Measurements from ENCODE around the gene TRUB2.

TRUB2 gene

DNA sequence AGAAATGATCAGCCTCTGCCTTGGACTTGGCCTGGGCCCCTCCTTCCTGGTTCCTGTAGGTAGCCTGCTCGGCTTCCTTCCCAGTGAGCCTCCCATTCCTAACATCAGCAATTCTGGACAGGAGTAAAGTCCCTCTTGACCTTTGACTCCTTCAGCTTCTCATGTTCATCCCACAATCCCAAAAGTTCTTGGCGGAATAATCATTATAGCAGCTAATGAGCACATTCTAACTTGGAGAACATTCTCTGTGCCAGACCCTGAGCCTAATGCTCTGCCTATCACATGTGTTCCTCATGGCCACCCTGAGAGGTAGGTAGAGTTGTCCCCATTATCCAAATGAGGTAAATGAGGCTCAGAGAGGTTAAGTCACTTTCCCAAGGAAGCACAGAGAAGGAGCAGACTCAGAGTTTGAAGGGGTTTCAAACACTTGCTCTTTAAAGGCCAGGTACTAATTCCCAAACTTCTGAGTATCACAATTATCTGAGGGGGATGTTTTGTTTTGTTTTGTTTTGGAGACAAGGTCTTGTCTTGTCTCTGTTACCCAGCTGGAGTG, 24.9 kb downstream of the TRUB2 start:
- no peak for DNase-seq

GRCh38 chr9:128296340-128297220, 25.7 kb downstream of the TRUB2 start:
- peak; percentile 75 for DNase-seq

DNA sequence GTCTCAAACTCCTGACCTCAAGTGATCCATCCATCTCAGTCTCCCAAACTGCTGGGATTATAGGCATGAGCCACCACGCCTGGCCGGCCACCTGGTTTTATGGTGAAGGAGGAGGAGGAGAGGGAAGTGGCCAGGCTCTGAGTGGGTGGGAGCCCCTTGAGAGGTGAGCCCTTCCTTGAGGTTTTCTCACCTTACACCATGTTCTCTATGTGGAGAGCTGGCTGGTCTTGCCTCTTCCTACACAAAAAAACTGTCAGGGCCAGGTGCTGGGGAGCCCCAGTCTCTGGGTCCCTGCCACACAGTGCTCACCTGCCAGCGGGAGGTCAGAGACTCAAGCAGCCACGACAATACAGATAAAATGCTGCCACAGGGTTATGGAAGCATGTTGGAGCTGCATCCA, 28.1 kb downstream of the TRUB2 start:
- DNase-seq = no peak

GRCh38 chr9:128293091-128293490, 29.2 kb downstream of the TRUB2 start:
- no peak for DNase-seq

GRCh38 chr9:128292009-128292408, 30.2 kb downstream of the TRUB2 start:
- DNase-seq = no peak

DNA sequence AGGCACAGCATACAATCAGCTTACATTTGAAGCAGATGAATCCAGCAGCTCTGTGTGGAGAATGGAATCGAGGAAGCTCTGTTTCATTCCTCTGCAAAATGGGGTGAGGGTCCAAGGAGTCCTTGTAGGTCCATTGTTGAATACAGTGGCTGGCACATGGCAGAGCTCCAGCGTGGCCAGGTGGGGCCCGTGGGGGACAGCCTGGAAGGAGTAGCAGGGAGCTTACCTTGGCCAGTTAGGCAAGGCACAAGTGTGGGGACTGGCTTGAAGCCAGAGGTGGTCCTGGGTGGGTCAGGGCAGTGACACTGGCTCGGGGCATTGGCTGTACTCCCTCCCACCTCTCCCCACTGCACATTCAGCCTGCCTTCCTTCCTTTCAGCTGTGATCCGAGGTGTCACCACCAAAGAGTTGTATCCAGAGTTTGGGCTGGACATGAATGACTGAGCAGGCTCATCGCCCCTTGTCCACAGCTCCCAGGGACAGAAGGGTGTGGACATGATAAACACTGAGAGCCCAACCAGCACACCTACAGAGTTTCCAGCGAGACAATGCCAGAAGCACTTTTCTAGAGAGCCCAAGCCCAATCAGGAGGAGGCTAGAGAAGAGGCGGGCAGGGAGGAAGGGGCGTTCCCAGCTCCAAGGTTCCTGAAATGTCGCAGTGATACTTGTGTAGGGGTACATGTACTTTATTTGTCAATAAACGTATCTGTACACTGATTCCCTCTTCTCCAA, 33.8 kb downstream of the TRUB2 start:
- DNase-seq = no peak

- no peak for DNase-seq
These were observed 35.8 kb downstream of the TRUB2 start for GRCh38 chr9:128286440-128286839.

DNA sequence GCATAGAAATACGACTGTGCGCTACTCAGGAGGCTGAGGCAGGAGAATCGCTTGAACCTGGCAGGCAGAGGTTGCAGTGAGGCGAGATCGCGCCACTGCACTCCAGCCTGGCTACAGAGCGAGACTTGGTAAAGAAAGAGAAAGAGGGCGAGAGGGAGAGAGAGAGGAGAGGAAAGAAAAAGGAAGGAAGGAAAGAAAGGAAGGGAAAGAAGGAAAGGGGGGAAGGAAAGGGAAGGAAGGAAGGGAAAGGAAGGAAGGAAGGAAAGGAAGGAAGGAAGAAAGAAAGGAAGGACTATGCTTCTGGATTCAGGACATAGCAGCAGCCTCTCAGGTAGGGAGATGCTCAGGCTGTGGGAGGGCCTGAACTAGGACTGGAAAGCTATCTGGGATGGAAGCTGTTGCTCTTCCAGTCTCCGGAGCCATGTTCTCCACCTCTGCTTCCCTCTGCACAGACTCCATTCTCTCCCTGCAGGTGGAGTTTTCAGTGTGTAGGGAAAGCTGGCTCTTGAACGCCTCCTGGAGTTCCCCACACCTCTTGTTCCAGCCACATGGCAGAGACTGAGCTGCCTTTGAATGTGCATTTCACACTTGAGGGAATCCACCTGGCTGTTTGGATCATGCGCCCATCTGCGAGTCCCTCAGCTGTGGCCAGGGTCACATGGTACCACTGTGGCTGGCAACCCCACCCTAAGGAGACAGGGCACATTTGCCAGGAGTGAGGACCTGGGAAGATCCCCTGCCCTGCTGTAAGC, 37.0 kb downstream of the TRUB2 start:
- DNase-seq = no peak

DNA sequence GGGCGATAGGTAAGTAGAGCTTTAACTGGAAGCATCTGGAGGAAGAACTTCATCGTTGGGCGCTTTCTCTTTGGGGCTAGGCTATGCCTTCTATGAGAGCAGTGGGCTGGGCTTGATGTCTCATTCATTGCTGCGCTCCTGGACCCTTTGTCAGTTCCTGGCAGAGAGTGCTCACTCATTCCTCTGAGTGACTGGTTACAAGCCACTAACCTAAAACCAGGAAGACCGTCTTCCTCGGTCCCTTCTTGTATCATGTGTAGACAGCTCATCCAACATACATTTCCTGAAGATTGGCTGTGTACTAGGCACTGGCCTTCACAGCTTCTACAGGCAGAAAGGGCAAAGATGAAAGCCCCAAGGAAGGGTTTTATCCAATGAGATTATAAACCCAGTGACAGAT, 39.7 kb downstream of the TRUB2 start:
- no peak for DNase-seq

- peak; percentile 78 for DNase-seq
These were observed 42.1 kb downstream of the TRUB2 start for GRCh38 chr9:128280084-128280622.

DNA sequence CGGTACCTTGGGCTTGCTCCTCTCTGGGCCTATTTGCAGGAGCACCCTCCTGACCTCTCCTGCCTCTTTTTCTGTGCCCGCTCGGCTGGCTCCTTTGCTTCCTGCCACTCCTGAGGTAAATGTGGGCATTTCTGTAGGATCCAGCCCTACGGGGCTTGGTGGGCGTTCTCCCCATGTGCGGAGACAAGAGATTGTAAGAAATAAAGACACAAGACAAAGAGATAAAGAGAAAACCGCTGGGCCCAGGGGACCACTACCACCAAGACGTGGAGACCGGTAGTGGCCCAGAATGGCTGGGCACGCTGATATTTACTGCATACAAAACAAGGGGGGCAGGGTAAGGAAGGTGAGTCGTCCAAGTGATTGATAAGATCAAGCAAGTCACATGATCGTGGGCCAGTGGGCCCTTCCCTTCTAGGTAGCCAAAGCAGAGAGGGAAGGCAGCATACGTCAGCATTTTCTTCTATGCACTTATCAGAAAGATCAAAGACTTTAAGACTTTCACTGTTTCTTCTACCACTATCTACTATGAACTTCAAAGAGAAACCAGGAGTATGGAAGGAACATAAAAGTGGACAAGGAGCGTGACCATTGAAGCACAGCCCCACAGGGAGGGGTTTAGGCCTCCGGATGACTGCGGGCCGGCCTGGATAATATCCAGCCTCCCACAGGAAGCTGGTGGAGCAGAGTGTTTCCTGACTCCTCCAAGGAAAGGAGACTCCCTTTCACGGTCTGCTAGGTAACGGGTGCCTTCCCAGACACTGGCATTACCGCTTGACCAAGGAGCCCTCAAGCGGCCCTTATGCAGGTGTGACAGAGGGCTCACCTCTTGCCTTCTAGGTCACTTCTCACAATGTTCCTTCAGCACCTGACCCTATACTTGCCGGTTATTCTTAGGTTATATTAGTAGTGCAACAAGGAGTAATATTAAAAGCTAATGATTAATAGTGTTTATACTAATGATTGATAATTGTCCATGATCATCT, 42.9 kb downstream of the TRUB2 start:
- peak; percentile 22 for DNase-seq

GRCh38 chr9:128276574-128277270, 45.5 kb downstream of the TRUB2 start:
- peak; percentile 15 for DNase-seq

DNA sequence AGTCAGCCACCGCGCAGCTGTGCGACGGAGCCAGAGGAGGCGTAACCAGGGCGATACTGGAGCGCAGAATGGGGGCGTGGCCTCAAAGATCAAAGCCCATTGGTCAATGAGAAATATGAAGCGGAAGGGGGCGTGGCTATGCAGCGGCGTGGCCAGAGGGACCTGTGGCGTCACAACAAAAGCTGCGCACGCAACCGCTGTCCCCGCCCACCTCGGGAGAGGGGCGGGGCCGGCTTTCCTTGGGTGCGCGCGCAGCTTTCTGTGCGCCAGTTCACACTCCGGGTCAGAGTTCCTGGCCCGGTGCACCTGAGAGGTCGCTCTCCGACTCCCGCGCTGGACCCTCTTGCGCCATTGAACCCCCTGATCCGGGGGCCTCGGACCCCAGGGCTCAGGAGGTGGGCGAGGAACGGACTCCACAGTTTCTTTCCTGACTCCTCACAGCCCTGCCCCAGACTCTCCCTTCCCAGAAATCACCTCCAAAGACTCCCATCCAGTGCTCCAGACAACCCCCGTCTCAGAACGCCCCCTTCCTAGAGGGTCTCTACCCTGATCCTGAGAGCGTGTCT, 46.2 kb downstream of the TRUB2 start, which contains the start of gene SWI5:
TSS of gene SWI5 (plus strand) at position 269 of the 566 bp plus-strand sequence.
- DNase-seq = peak; percentile 100

GRCh38 chr9:128275198-128276007, 46.8 kb downstream of the TRUB2 start, which contains the start of gene GOLGA2:
Gene GOLGA2, minus strand, starts transcription at chr9:128276007. Its CDS starts 31 bp downstream, at chr9:128275976.
- peak; percentile 33 for DNase-seq

DNA sequence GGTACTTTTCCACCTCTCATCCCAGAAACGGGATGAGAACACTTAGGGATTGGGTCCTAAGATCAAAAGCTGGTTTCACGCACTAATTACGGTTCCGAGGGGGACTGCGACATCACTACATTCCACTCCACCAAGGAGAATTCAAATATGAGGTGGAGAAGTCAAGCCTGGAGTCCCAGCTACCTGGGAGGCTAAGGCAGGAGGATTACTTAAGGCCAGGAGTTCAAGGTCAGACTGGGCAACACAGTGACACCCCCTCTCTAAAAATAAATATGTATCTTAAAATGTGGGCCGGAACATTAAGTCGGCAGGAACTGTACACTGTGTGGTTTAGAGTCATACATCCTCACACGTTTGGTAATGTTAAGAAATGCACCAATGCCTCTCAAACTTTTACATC, 48.0 kb downstream of the TRUB2 start:
- DNase-seq = no peak

DNA sequence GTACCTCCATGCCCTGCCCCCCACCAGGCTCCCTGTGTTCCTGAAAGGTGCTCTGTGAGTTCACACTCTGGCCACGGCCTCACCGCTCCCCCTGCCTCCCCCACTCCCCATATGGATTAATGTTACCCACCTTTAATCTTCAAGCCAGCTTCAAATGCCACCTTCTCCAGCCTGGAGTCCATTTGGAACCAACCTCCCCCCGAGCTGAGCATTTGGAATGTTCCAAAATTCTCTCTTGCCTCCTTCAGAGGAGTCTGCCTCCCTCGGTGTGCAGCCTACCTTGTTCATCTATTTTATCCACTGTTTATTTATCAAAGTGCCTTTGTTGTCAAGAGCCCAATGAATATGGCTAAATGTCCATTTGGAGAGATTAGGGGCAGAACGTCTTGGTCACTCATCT, 50.7 kb downstream of the TRUB2 start:
- DNase-seq = no peak

- no peak for DNase-seq
These were observed 51.1 kb downstream of the TRUB2 start for GRCh38 chr9:128271112-128271511.

GRCh38 chr9:128266868-128267590, 55.2 kb downstream of the TRUB2 start:
- DNase-seq = no peak

All from hematopoietic multipotent progenitor cell treated with erythropoietin and hydrocortisone succinate and interleukin-3 and kit ligand, for 4 days (in vitro differentiated cells).